CD14-positive monocyte (primary cell): ENCODE measurements around the gene SH2B3. TPM values are rescaled to one million over a fixed set of nuclear protein-coding genes. Genes with fewer than 3 reads are reported as not detected.

Source experiments
- DNase-seq, 3 donors: peaks; one replicate each; pipeline ENCODE4 v3.0.0-alpha.2; 2011 to 2022
- H2AFZ ChIP-seq: 2 replicates; pipeline ENCODE4 v1.6.0; 2012; ENCODE audit warnings: mild to moderate bottlenecking, low read depth, low read length, inconsistent platforms; ENCODE audit not compliant: insufficient read depth, poor library complexity, severe bottlenecking
- H3K27ac ChIP-seq, 2 donors: 1 replicate in 1 of 2; 2 replicates in 1 of 2; pipeline ENCODE4 v1.5.1; 2012 to 2013; ENCODE audit warnings: low read length in 2 of 2, control low read depth in 1 of 2, inconsistent platforms in 1 of 2, low read depth in 1 of 2, mild to moderate bottlenecking in 1 of 2
- H3K27me3 ChIP-seq, 2 donors: one replicate each; pipeline versions ENCODE4 v1.6.0 to v1.6.1; 2011 to 2013; ENCODE audit warnings: low read length in 2 of 2; ENCODE audit not compliant: control insufficient read depth in 2 of 2, insufficient read depth in 2 of 2
- H3K36me3 ChIP-seq, 2 donors: replicated peaks in 1 of 2; 1 replicate in 1 of 2; 2 replicates in 1 of 2; pipeline versions ENCODE4 v1.5.1 to v1.6.1; 2012 to 2013; ENCODE audit warnings: low read length in 2 of 2, control low read depth in 1 of 2, inconsistent platforms in 1 of 2, mild to moderate bottlenecking in 1 of 2; ENCODE audit not compliant: insufficient read depth in 2 of 2, control insufficient read depth in 1 of 2
- H3K4me1 ChIP-seq, 2 donors: 1 replicate in 1 of 2; 2 replicates in 1 of 2; pipeline versions ENCODE4 v1.5.1 to v1.6.1; 2012 to 2013; ENCODE audit warnings: low read length in 2 of 2, control low read depth in 1 of 2, inconsistent platforms in 1 of 2, mild to moderate bottlenecking in 1 of 2, moderate library complexity in 1 of 2; ENCODE audit not compliant: insufficient read depth in 2 of 2, control insufficient read depth in 1 of 2
- H3K4me2 ChIP-seq: replicated peaks from 2 replicates; pipeline ENCODE3; 2012; ENCODE audit warnings: low read length, moderate library complexity, mild to moderate bottlenecking; ENCODE audit not compliant: poor library complexity, severe bottlenecking; ENCODE audit errors: extremely low read depth
- H3K4me3 ChIP-seq, 3 experiments: fragments of 200-600 bp in 1 of 3; sonication (generic) in 1 of 3; replicated peaks in 1 of 3; 1 replicate in 2 of 3; 2 replicates in 1 of 3; pipeline ENCODE4 v1.5.1; 2011 to 2013; ENCODE audit warnings: low read length in 3 of 3, mild to moderate bottlenecking in 3 of 3, control low read depth in 2 of 3, low read depth in 2 of 3, inconsistent platforms in 1 of 3, moderate library complexity in 1 of 3
- H3K79me2 ChIP-seq: 2 replicates; pipeline ENCODE4 v1.6.0; 2012; ENCODE audit warnings: mild to moderate bottlenecking, control low read depth, inconsistent platforms, low read length, moderate library complexity; ENCODE audit not compliant: insufficient read depth
- H3K9ac ChIP-seq: 2 replicates; pipeline ENCODE4 v1.6.0; 2017; ENCODE audit warnings: low read length, mild to moderate bottlenecking; ENCODE audit not compliant: insufficient read depth, poor library complexity, severe bottlenecking
- H3K9me3 ChIP-seq, 2 donors: replicated peaks in 1 of 2; 1 replicate in 1 of 2; 2 replicates in 1 of 2; pipeline versions ENCODE4 v1.5.1 to v1.6.1; 2012 to 2013; ENCODE audit warnings: low read length in 2 of 2, control low read depth in 1 of 2; ENCODE audit not compliant: control insufficient read depth in 1 of 2, insufficient read depth in 1 of 2
- H4K20me1 ChIP-seq: 2 replicates; pipeline ENCODE4 v1.6.0; 2012; ENCODE audit warnings: mild to moderate bottlenecking, low read length, control low read depth, moderate library complexity; ENCODE audit not compliant: insufficient read depth
- H3K27ac Mint-ChIP-seq, 7 donors: one replicate each; pipeline ENCODE4 v1.8.0; 2020; ENCODE audit warnings: mild to moderate bottlenecking in 7 of 7, mixed read lengths in 7 of 7, moderate library complexity in 6 of 7, inconsistent platforms in 2 of 7
- H3K27me3 Mint-ChIP-seq, 3 donors: one replicate each; pipeline ENCODE4 v1.8.0; 2021 to 2022; ENCODE audit warnings: low read depth in 3 of 3, mild to moderate bottlenecking in 3 of 3, mixed read lengths in 3 of 3, moderate library complexity in 3 of 3, inconsistent platforms in 1 of 3
- H3K36me3 Mint-ChIP-seq, 2 donors: one replicate each; pipeline ENCODE4 v1.8.0; 2020; ENCODE audit warnings: mixed read lengths in 2 of 2, inconsistent platforms in 1 of 2, mild to moderate bottlenecking in 1 of 2
- H3K4me1 Mint-ChIP-seq: one replicate; pipeline ENCODE4 v1.8.0; 2020; ENCODE audit warnings: mild to moderate bottlenecking, mixed read lengths
- H3K4me3 Mint-ChIP-seq, 2 donors: one replicate each; pipeline ENCODE4 v1.8.0; 2020; ENCODE audit warnings: mild to moderate bottlenecking in 2 of 2, mixed read lengths in 2 of 2, moderate library complexity in 1 of 2
- H3K9me3 Mint-ChIP-seq, 7 donors: one replicate each; pipeline ENCODE4 v1.8.0; 2020 to 2022; ENCODE audit warnings: mixed read lengths in 7 of 7, mild to moderate bottlenecking in 6 of 7, moderate library complexity in 6 of 7, inconsistent platforms in 2 of 7
- CTCF ChIP-seq: fragments of 200-600 bp; IDR thresholded peaks from one replicate; pipeline ENCODE4 v1.8.0; 2022; ENCODE audit warnings: antibody characterized with exemption, mild to moderate bottlenecking
- WGBS: methylation state at CpG from one replicate; pipeline ENCODE4 v1.1.5; 2013; ENCODE audit warnings: missing lambda C conversion rate; ENCODE audit not compliant: insufficient coverage; 5-methylcytosine and 5-hydroxymethylcytosine counted together
- intact Hi-C, 2 donors: fragments of 100-400 bp; cut with micrococcal nuclease; formaldehyde crosslinking; loops; one replicate each; pipeline versions ENCODE4 v1.15.0 to v1.15.1; 2023
- polyA plus RNA-seq, 3 donors: library from polyadenylated mRNA; depleted of rRNA in 1 of 3; unstranded in 2 of 3; stranded (reverse) in 1 of 3; fragments of 300-500 nt in 2 of 3; fragments of >200 nt in 1 of 3; fragmentation: Illumina TruSeq in 2 of 3; gene quantifications; 1 replicate in 2 of 3; 2 replicates in 1 of 3; pipeline ENCODE4 v1.2.3, GENCODE V29; 2012 to 2021

SH2B3 gene
- polyA plus RNA-seq, 3 donors: 15.2 to 136 (median 33.5) TPM

- WGBS: 44% methylated on average over 14 of the region's 16 CpGs
- H3K9ac ChIP-seq: peak overlapping the region; percentile 4
- Mint-ChIP-seq H3K27me3 (peaks cover 0 to 5% (median 2%) of the 10 kb centered on the region in 3 donors), H3K4me3 (peak overlapping the region; percentile 48 to 66), H3K36me3 (peaks cover 53 to 69% of the 10 kb centered on the region in 2 donors), H3K9me3 (no peaks in the 10 kb centered on the region), H3K4me1 (peaks cover 99% of the 10 kb centered on the region), H3K27ac (peak overlapping the region; percentile 88 to 97 (median 95))
- peaks cover under 1 to 10% of the 10 kb centered on the region in 2 donors for H3K36me3 ChIP-seq
- no peaks in the 10 kb centered on the region for H3K27me3 ChIP-seq
- no peak overlapping the region for H2AFZ ChIP-seq
- DNase-seq: no peak
- no peaks in the 10 kb centered on the region for H3K9me3 ChIP-seq
- no peak for TF ChIP-seq CTCF
- H3K4me3 ChIP-seq: peak overlapping the region in 1 of 3 experiments; percentile 62
- intact Hi-C loops: no loop called here
- peak overlapping the region; percentile 87 to 90 for H3K27ac ChIP-seq
- peaks cover 100% of the 10 kb centered on the region for H3K79me2 ChIP-seq
- H3K4me1 ChIP-seq: peaks cover 100% of the 10 kb centered on the region in 2 donors
- H4K20me1 ChIP-seq: peaks cover 100% of the 10 kb centered on the region
- H3K4me2 ChIP-seq: peak overlapping the region; percentile 73
Observed at GRCh38 chr12:111435661-111436201, 30.0 kb downstream of the SH2B3 start.

GRCh38 chr12:111436266-111436665, 30.5 kb downstream of the SH2B3 start:
- Histone ChIP-seq H3K4me3 (peak overlapping the region in 1 of 3 experiments; percentile 62), H3K9ac (peak overlapping the region; percentile 4), H3K79me2 (peaks cover 100% of the 10 kb centered on the region), H3K27ac (peak overlapping the region; percentile 87 to 90), H3K27me3 (no peaks in the 10 kb centered on the region), H3K4me2 (peak overlapping the region; percentile 73), H4K20me1 (peaks cover 100% of the 10 kb centered on the region), H3K36me3 (peaks cover 3 to 16% of the 10 kb centered on the region in 2 donors), H3K9me3 (no peaks in the 10 kb centered on the region), H2AFZ (no peak overlapping the region), H3K4me1 (peaks cover 100% of the 10 kb centered on the region in 2 donors)
- peak overlapping the region; percentile 6 to 16 for H3K4me3 Mint-ChIP-seq
- peaks cover 52 to 74% of the 10 kb centered on the region in 2 donors for H3K36me3 Mint-ChIP-seq
- H3K27me3 Mint-ChIP-seq: peaks cover 0 to 5% (median 0%) of the 10 kb centered on the region in 3 donors
- intact Hi-C loops: no loop called here
- no peak for DNase-seq
- peak overlapping the region; percentile 93 to 97 (median 96) for H3K27ac Mint-ChIP-seq
- no peaks in the 10 kb centered on the region for H3K9me3 Mint-ChIP-seq
- 60% methylated on average over 2 of the region's 7 CpGs for WGBS
- H3K4me1 Mint-ChIP-seq: peaks cover 100% of the 10 kb centered on the region
- no peak for TF ChIP-seq CTCF
